ENCODE measurements around the gene USP47. TPM values are rescaled to one million over a fixed set of nuclear protein-coding genes. Genes with fewer than 3 reads are reported as not detected.

The USP47 gene
- total and polyA plus RNA-seq, 9 of the 15 experiments (the other 6 are each of a cell fraction or from before 2014, with no cell fraction given) = 13.1 to 63.6 (median 34.7) TPM

- no peaks in the 10 kb centered on the region for H3K4me1 ChIP-seq (replicated peaks in 1 of 2; ENCODE audit: control insufficient read depth in 2 of 2, insufficient read depth in 2 of 2, low read length in 2 of 2)
- no peaks in the 10 kb centered on the region for H3K79me2 ChIP-seq (ENCODE audit: control insufficient read depth, insufficient read depth, low read length)
- H3K4me3 ChIP-seq = no peak overlapping the region
- H3K36me3 ChIP-seq (ENCODE audit: control insufficient read depth, insufficient read depth, low read length) = peaks cover 52% of the 10 kb centered on the region
- no peaks in the 10 kb centered on the region; the same call in 1 of the 2 replicates for H3K9me3 ChIP-seq (replicated peaks; ENCODE audit: control insufficient read depth, insufficient read depth, low read depth, low read length)
- FAIRE-seq (no peak), ATAC-seq (no peak), DNase-seq (ENCODE audit: extremely low read depth in 1 of 4, low spot score in 3 of 4) (no peak)
- H4K20me1 ChIP-seq (replicated peaks; ENCODE audit: control insufficient read depth, insufficient read depth, low read length) = no peaks in the 10 kb centered on the region
- intact Hi-C loops (cut with micrococcal nuclease) = no loop called here
- WGBS (ENCODE audit: insufficient coverage, low coverage, missing lambda C conversion rate) = 81% methylated on average over 2 of the region's 2 CpGs
- in situ Hi-C loops (cut with MboI) = no loop called here
- BruUV-seq (replicated peaks) = no TSS peak
- POLR2A ChIA-PET = no interaction called here
- H3K9me1 ChIP-seq (ENCODE audit: control insufficient read depth, insufficient read depth, low read length) = no peaks in the 10 kb centered on the region
- CTCF ChIA-PET (ENCODE audit: low intra/inter-chr PET ratio) = interaction anchor here (1.8 kb wide), 1 partner anchor 352 kb away, joined by 5 read pairs; no protein-coding TSS in a partner anchor
- H3K4me2 ChIP-seq (ENCODE audit: insufficient read depth, low read length) = no peak overlapping the region
- H2AFZ ChIP-seq (ENCODE audit: low read depth, low read length) = no peak overlapping the region
- no peaks in the 10 kb centered on the region for H3K27me3 ChIP-seq (ENCODE audit: control insufficient read depth in 2 of 2, insufficient read depth in 2 of 2, low read length in 2 of 2)
- H3K9ac ChIP-seq (ENCODE audit: insufficient read depth in 1 of 2, low read depth in 2 of 2, low read length in 2 of 2) = no peak overlapping the region
- H3K27ac ChIP-seq (ENCODE audit: extremely low read depth, low read depth, low read length) = no peak overlapping the region
- TF ChIP-seq ZNF316 (IDR thresholded peaks at IDR 0.05) = peak; percentile 76
- no peak for TF ChIP-seq ZBTB26 (CRISPR knock-in tag; IDR thresholded peaks at IDR 0.05)
- TF ChIP-seq SRSF7 (optimal IDR thresholded peaks at IDR 0.05; ENCODE audit: low read depth, low read length) = no peak
- no peak for TF ChIP-seq RBM39 (optimal IDR thresholded peaks at IDR 0.05; ENCODE audit: low read depth, low read length)
- TF ChIP-seq ZNF143 (CRISPR knock-in tag; IDR thresholded peaks at IDR 0.05) = no peak
- no peak for TF ChIP-seq ZNF507 (tag; conservative IDR thresholded peaks at IDR 0.05)
- no peak for TF ChIP-seq BHLHE40 (IDR thresholded peaks at IDR 0.05; ENCODE audit: low read length)
- TF ChIP-seq AFF4 (CRISPR knock-in tag; IDR thresholded peaks at IDR 0.05) = no peak
- no peak for TF ChIP-seq CTCF (IDR thresholded peaks at IDR 0.05 in 2 of 3, conservative IDR thresholded peaks at IDR 0.05 in 1 of 3; ENCODE audit: insufficient read depth in 2 of 3, low read depth in 1 of 3, low read length in 3 of 3)
- TF ChIP-seq C11orf30 (IDR thresholded peaks at IDR 0.05; ENCODE audit: low read depth) = peak; percentile 55
- TF ChIP-seq CC2D1A (IDR thresholded peaks at IDR 0.05) = no peak
- peak; percentile 31; the same call in 1 of the 2 replicates for TF ChIP-seq MAFF (IDR thresholded peaks at IDR 0.05; ENCODE audit: low read length)
- no peak for TF ChIP-seq XRCC5 (IDR thresholded peaks at IDR 0.05; ENCODE audit: low read depth, low read length)
- TF ChIP-seq MAFK (IDR thresholded peaks at IDR 0.05; ENCODE audit: low read length) = peak; percentile 64; the same call in 1 of the 2 replicates
- TF ChIP-seq WHSC1 (IDR thresholded peaks at IDR 0.05; ENCODE audit: low read length) = no peak
- no peak for TF ChIP-seq NCOA4 (IDR thresholded peaks at IDR 0.05; ENCODE audit: partially characterized antibody)
- TF ChIP-seq CHD4 (IDR thresholded peaks at IDR 0.05; ENCODE audit: insufficient read depth, insufficient replicate concordance, low read depth, low read length, poor library complexity, severe bottlenecking) = no peak
These were observed 88.1 kb downstream of the USP47 start for GRCh38 chr11:11929920-11930319.
